ENCODE results near the gene TPK1. TPM values are rescaled to one million over a fixed set of nuclear protein-coding genes. Genes with fewer than 3 reads are reported as not detected.

TPK1 gene
- total RNA-seq, 1 experiment from 2014 or later: 3.3 TPM

DNA sequence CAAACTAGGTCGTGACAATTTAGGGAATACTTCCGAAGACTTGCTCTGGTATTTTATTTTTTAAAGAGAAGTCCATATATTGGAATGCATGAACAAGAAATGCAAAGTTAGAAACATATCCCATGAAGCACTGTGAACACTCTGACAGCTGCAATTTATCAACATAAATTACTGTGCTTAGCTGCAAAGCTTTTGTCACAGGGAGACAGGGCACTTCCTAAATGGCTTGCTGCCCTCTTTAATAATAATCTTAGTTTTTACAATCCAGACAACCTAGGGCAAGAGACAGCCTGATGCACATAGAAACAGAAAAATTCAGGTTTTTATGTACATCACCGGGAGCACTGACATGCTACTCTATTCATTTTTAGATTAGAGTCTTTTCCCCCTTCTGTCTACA lies 354.0 kb downstream of the TPK1 start:
- POLR2A ChIA-PET: no interaction called here
- H3K4me1 ChIP-seq (ENCODE audit: control insufficient read depth, insufficient read depth, low read length): no peaks in the 10 kb centered on the region
- ATAC-seq (no peak), DNase-seq (ENCODE audit: low read depth, low spot score) (no peak)
- H3K4me3 ChIP-seq (ENCODE audit: low read depth in 2 of 2, low read length in 2 of 2): no peak overlapping the region
- intact Hi-C loops (cut with micrococcal nuclease; ENCODE audit: unreplicated experiment): no loop called here
- H3K9me3 ChIP-seq (ENCODE audit: control insufficient read depth, insufficient read depth, low read depth, low read length): no peaks in the 10 kb centered on the region
- no peaks in the 10 kb centered on the region for H3K36me3 ChIP-seq (ENCODE audit: control insufficient read depth, insufficient read depth, low read length)
- TF ChIP-seq TCF7L2 (IDR thresholded peaks at IDR 0.05; ENCODE audit: low read depth, low read length) (no peak), POLR2AphosphoS5 (IDR thresholded peaks at IDR 0.05; ENCODE audit: low read depth, low read length) (no peak)
- BruUV-seq (replicated peaks): no TSS peak
- H3K27ac ChIP-seq (ENCODE audit: low read length): no peak overlapping the region
- H3K27me3 ChIP-seq (ENCODE audit: control insufficient read depth, insufficient read depth, low read length): no peaks in the 10 kb centered on the region
- in situ Hi-C loops (cut with HindIII; ENCODE audit: low pct_unique_long_range_greater_than_20kb, low sequenced_read_pairs): no loop called here
- CTCF ChIA-PET: no interaction called here

DNA sequence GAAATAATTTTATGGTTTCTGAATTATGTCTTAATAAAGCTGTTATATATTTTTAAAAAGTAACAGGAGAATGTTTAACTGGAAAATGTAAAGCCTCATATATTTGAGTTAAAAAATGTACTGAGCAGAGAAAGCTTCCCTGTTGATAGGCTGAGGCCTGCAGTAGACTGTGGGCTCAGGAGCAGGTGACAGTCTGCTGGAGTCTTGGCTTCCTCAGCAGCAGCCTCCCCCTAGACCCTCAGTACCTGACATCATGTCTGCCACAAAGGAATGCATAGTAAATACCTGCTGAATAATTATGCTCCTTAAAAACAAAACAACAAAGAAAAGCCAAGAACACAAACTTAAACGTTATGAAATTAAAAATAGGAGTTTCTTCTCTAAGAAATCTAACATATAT lies 358.5 kb downstream of the TPK1 start:
- in situ Hi-C loops (cut with HindIII; ENCODE audit: low pct_unique_long_range_greater_than_20kb, low sequenced_read_pairs): no loop called here
- Histone ChIP-seq H3K9me3 (ENCODE audit: control insufficient read depth, insufficient read depth, low read depth, low read length) (no peaks in the 10 kb centered on the region), H3K27ac (ENCODE audit: low read length) (no peak overlapping the region), H3K4me3 (ENCODE audit: low read depth in 2 of 2, low read length in 2 of 2) (no peak overlapping the region), H3K4me1 (ENCODE audit: control insufficient read depth, insufficient read depth, low read length) (no peaks in the 10 kb centered on the region), H3K27me3 (ENCODE audit: control insufficient read depth, insufficient read depth, low read length) (no peaks in the 10 kb centered on the region), H3K36me3 (ENCODE audit: control insufficient read depth, insufficient read depth, low read length) (no peaks in the 10 kb centered on the region)
- CTCF ChIA-PET: no interaction called here
- TF ChIP-seq POLR2AphosphoS5 (IDR thresholded peaks at IDR 0.05; ENCODE audit: low read depth, low read length) (no peak), TCF7L2 (IDR thresholded peaks at IDR 0.05; ENCODE audit: low read depth, low read length) (no peak), SIN3A (IDR thresholded peaks at IDR 0.05; ENCODE audit: borderline replicate concordance, insufficient read depth, low read depth, low read length) (no peak)
- TF ChIP-seq, protein P1, sequence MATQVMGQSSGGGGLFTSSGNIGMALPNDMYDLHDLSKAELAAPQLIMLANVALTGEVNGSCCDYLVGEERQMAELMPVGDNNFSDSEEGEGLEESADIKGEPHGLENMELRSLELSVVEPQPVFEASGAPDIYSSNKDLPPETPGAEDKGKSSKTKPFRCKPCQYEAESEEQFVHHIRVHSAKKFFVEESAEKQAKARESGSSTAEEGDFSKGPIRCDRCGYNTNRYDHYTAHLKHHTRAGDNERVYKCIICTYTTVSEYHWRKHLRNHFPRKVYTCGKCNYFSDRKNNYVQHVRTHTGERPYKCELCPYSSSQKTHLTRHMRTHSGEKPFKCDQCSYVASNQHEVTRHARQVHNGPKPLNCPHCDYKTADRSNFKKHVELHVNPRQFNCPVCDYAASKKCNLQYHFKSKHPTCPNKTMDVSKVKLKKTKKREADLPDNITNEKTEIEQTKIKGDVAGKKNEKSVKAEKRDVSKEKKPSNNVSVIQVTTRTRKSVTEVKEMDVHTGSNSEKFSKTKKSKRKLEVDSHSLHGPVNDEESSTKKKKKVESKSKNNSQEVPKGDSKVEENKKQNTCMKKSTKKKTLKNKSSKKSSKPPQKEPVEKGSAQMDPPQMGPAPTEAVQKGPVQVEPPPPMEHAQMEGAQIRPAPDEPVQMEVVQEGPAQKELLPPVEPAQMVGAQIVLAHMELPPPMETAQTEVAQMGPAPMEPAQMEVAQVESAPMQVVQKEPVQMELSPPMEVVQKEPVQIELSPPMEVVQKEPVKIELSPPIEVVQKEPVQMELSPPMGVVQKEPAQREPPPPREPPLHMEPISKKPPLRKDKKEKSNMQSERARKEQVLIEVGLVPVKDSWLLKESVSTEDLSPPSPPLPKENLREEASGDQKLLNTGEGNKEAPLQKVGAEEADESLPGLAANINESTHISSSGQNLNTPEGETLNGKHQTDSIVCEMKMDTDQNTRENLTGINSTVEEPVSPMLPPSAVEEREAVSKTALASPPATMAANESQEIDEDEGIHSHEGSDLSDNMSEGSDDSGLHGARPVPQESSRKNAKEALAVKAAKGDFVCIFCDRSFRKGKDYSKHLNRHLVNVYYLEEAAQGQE (IDR thresholded peaks at IDR 0.05; ENCODE audit: insufficient read depth in 1 of 2, low read depth in 2 of 2, low read length in 1 of 2): no peak
- TF ChIP-seq, protein P2, sequence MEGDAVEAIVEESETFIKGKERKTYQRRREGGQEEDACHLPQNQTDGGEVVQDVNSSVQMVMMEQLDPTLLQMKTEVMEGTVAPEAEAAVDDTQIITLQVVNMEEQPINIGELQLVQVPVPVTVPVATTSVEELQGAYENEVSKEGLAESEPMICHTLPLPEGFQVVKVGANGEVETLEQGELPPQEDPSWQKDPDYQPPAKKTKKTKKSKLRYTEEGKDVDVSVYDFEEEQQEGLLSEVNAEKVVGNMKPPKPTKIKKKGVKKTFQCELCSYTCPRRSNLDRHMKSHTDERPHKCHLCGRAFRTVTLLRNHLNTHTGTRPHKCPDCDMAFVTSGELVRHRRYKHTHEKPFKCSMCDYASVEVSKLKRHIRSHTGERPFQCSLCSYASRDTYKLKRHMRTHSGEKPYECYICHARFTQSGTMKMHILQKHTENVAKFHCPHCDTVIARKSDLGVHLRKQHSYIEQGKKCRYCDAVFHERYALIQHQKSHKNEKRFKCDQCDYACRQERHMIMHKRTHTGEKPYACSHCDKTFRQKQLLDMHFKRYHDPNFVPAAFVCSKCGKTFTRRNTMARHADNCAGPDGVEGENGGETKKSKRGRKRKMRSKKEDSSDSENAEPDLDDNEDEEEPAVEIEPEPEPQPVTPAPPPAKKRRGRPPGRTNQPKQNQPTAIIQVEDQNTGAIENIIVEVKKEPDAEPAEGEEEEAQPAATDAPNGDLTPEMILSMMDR (IDR thresholded peaks at IDR 0.05): no peak
- no peak for DNase-seq (ENCODE audit: low read depth, low spot score)
- no peak for ATAC-seq
- POLR2A ChIA-PET: no interaction called here
- BruUV-seq (replicated peaks): no TSS peak
- intact Hi-C loops (cut with micrococcal nuclease; ENCODE audit: unreplicated experiment): no loop called here

DNA sequence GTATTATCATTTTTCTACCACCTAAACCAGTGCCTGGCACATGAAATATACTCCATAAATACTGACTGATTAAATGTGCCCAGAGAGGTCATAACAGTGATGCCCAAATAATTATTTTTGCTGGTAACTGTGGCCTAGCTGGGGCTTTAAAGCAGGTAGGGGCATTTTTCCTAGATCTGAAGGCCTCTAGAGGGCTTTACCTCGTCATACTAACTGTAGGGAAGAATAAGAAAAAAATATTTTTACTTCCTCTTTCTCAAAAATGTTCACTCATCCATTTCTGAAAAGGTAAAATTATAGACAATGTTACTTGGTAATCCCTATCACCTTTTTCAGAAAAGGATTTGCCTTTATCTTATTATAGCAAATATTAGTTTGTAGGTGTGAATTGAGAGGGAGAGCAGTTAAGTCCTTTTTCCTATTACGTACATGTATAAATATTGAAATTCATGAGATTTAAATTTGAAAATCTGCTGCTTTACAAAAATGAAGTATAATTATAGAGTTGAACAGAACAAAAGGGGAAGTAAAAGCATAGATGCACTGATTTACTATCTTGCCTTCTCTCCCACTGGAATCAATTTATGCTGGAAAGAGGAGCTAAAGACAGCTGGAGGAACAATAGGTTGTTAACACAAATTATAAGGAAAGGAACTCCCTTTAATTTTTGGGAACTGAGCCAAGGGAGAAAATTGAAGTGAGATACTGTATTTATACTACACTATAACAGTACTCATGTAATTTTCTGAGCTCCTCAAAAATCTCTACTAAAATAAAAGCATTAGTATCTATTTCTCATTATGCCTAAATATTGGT lies 360.8 kb downstream of the TPK1 start:
- H3K4me3 ChIP-seq (ENCODE audit: low read depth in 2 of 2, low read length in 2 of 2): no peak overlapping the region
- no peak overlapping the region for H3K27ac ChIP-seq (ENCODE audit: low read length)
- H3K4me1 ChIP-seq (ENCODE audit: control insufficient read depth, insufficient read depth, low read length): no peaks in the 10 kb centered on the region
- no peak for ATAC-seq
- POLR2A ChIA-PET: no interaction called here
- H3K27me3 ChIP-seq (ENCODE audit: control insufficient read depth, insufficient read depth, low read length): no peaks in the 10 kb centered on the region
- BruUV-seq (replicated peaks): no TSS peak
- no peak for TF ChIP-seq SIN3A (IDR thresholded peaks at IDR 0.05; ENCODE audit: borderline replicate concordance, insufficient read depth, low read depth, low read length)
- TF ChIP-seq, protein P1 (IDR thresholded peaks at IDR 0.05; ENCODE audit: insufficient read depth in 1 of 2, low read depth in 2 of 2, low read length in 1 of 2): no peak
- TF ChIP-seq POLR2AphosphoS5 (IDR thresholded peaks at IDR 0.05; ENCODE audit: low read depth, low read length): no peak
- no peak for TF ChIP-seq TCF7L2 (IDR thresholded peaks at IDR 0.05; ENCODE audit: low read depth, low read length)
- CTCF ChIA-PET: no interaction called here
- H3K36me3 ChIP-seq (ENCODE audit: control insufficient read depth, insufficient read depth, low read length): no peaks in the 10 kb centered on the region
- H3K9me3 ChIP-seq (ENCODE audit: control insufficient read depth, insufficient read depth, low read depth, low read length): no peaks in the 10 kb centered on the region
- intact Hi-C loops (cut with micrococcal nuclease; ENCODE audit: unreplicated experiment) (no loop called here), in situ Hi-C loops (cut with HindIII; ENCODE audit: low pct_unique_long_range_greater_than_20kb, low sequenced_read_pairs) (no loop called here)
- no peak for DNase-seq (ENCODE audit: low read depth, low spot score)

All from Panc1 (cell line).